ENCODE measurements around the gene ANAPC4.

- TF ChIP-seq ZNF292 (tag by site-specific recombination; IDR thresholded peaks at IDR 0.05; ENCODE audit: borderline replicate concordance, low read depth), result no peak
- TF ChIP-seq ZNF311 (tag by site-specific recombination; IDR thresholded peaks at IDR 0.05; ENCODE audit: borderline replicate concordance), result no peak
- TF ChIP-seq IKZF3 (tag by site-specific recombination; IDR thresholded peaks at IDR 0.05), result no peak
- TF ChIP-seq ZNF23 (tag by site-specific recombination; IDR thresholded peaks at IDR 0.05; ENCODE audit: borderline replicate concordance), result no peak
- TF ChIP-seq, protein P1, sequence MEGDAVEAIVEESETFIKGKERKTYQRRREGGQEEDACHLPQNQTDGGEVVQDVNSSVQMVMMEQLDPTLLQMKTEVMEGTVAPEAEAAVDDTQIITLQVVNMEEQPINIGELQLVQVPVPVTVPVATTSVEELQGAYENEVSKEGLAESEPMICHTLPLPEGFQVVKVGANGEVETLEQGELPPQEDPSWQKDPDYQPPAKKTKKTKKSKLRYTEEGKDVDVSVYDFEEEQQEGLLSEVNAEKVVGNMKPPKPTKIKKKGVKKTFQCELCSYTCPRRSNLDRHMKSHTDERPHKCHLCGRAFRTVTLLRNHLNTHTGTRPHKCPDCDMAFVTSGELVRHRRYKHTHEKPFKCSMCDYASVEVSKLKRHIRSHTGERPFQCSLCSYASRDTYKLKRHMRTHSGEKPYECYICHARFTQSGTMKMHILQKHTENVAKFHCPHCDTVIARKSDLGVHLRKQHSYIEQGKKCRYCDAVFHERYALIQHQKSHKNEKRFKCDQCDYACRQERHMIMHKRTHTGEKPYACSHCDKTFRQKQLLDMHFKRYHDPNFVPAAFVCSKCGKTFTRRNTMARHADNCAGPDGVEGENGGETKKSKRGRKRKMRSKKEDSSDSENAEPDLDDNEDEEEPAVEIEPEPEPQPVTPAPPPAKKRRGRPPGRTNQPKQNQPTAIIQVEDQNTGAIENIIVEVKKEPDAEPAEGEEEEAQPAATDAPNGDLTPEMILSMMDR (tag by site-specific recombination; IDR thresholded peaks at IDR 0.05), result no peak
- TF ChIP-seq ZNF658 (tag by site-specific recombination; IDR thresholded peaks at IDR 0.05), result no peak
- no peak for TF ChIP-seq ZNF416 (tag by site-specific recombination; IDR thresholded peaks at IDR 0.05)
- TF ChIP-seq ZNF692 (tag by site-specific recombination; IDR thresholded peaks at IDR 0.05), result no peak
- TF ChIP-seq SETDB1 (IDR thresholded peaks at IDR 0.05; ENCODE audit: insufficient read length, low read length), result no peak
- TF ChIP-seq ZNF114 (tag by site-specific recombination; IDR thresholded peaks at IDR 0.05), result no peak
- TF ChIP-seq ZNF335 (tag by site-specific recombination; conservative IDR thresholded peaks at IDR 0.05), result no peak
- TF ChIP-seq ZBTB1 (tag by site-specific recombination; IDR thresholded peaks at IDR 0.05), result no peak
Measured at GRCh38 chr4:25403699-25404098, 26.6 kb downstream of the ANAPC4 start.
